Esophagus squamous epithelium (tissue), 5 donors: ENCODE results near the gene SLC34A1. TPM values are rescaled to one million over a fixed set of nuclear protein-coding genes. Genes with fewer than 3 reads are reported as not detected.
A peak's percentile ranks its signal among the peaks of the same experiment; 100 is the strongest.
"Not testable (repeated sequence)": the region's sequence is repeated elsewhere in the genome, so short reads cannot be mapped to it uniquely, and the experiment has no call there.

Experiments used
- DNase-seq: peaks from one replicate; lab custom pipeline; 2025; lab: John Stamatoyannopoulos, UW
- H3K27ac ChIP-seq, 4 donors: fragments of 200-600 bp; sonication (generic); one replicate each; pipeline ENCODE4 v1.5.1; 2016 to 2019; ENCODE audit warnings: mild to moderate bottlenecking in 1 of 4
- H3K27me3 ChIP-seq, 4 donors: fragments of 200-600 bp; sonication (generic); 1 replicate in 3 of 4; 2 replicates in 1 of 4; pipeline versions ENCODE4 v1.5.1 to v1.6.0; 2017 to 2021; ENCODE audit warnings: antibody characterized with exemption in 1 of 4
- H3K36me3 ChIP-seq, 3 donors: fragments of 200-600 bp; sonication (generic); one replicate each; pipeline ENCODE4 v1.5.1; 2016 to 2019
- H3K4me1 ChIP-seq, 3 donors: fragments of 200-600 bp; sonication (generic); one replicate each; pipeline ENCODE4 v1.5.1; 2017 to 2019
- H3K4me3 ChIP-seq, 4 donors: fragments of 200-600 bp; sonication (generic); 1 replicate in 3 of 4; 2 replicates in 1 of 4; pipeline ENCODE4 v1.5.1; 2016 to 2019; ENCODE audit warnings: mild to moderate bottlenecking in 2 of 4, moderate library complexity in 1 of 4
- H3K9me3 ChIP-seq, 3 donors: fragments of 200-600 bp; sonication (generic); one replicate each; pipeline ENCODE4 v1.5.1; 2016 to 2019
- CTCF ChIP-seq, 6 experiments: fragments of 450-650 bp in 4 of 6; fragments of 200-600 bp in 2 of 6; sonication (generic) in 2 of 6; IDR thresholded peaks; one replicate each; pipeline ENCODE4 v1.5.1; 2016 to 2019; ENCODE audit warnings: antibody characterized with exemption in 6 of 6, mild to moderate bottlenecking in 4 of 6, moderate library complexity in 4 of 6
- POLR2A ChIP-seq, 4 donors: fragments of 450-650 bp; IDR thresholded peaks; one replicate each; pipeline ENCODE4 v1.6.1; 2017; ENCODE audit warnings: antibody characterized with exemption in 4 of 4, mild to moderate bottlenecking in 4 of 4, moderate library complexity in 3 of 4
- WGBS, 2 donors: methylation state at CpG; one replicate each; pipeline ENCODE4 v1.1.5; 2018; 5-methylcytosine and 5-hydroxymethylcytosine counted together
- intact Hi-C: fragments of 100-400 bp; cut with DNase I; formaldehyde crosslinking; loops from one replicate; pipeline ENCODE4 v1.15.0; 2022
- total RNA-seq, 4 donors: library from RNA; depleted of rRNA; stranded (reverse); fragments of >200 nt; gene quantifications; one replicate each; pipeline ENCODE4 v1.1.0, GENCODE V29; 2016
- donor health status: DM: yes; HTN: yes; CAD: no.

The SLC34A1 gene
- total RNA-seq, 4 donors from 2014 or later: 0.15 to 0.47 (median 0.25) TPM

- Histone ChIP-seq H3K4me3 (peak overlapping the region in 1 of 4 donors; percentile 35), H3K27ac (peak overlapping the region; percentile 86 to 93 (median 92)), H3K9me3 (no peaks in the 10 kb centered on the region), H3K36me3 (peaks cover 0 to 4% (median 0%) of the 10 kb centered on the region in 3 donors), H3K27me3 (no peaks in the 10 kb centered on the region), H3K4me1 (peaks cover 29 to 85% (median 51%) of the 10 kb centered on the region in 3 donors)
- intact Hi-C loops: no loop called here
- DNase-seq: no peak
- 39 to 49% methylated on average over 5 of the region's 5 CpGs for WGBS, 2 donors
- TF ChIP-seq POLR2A (IDR thresholded peaks at IDR 0.05): no peak
Observed at GRCh38 chr5:177374211-177374610, 10.0 kb upstream of the SLC34A1 start.

GRCh38 chr5:177375516-177375915 lies 8.7 kb upstream of the SLC34A1 start:
- H3K9me3 ChIP-seq, DNase-seq, intact Hi-C loops, H3K27me3 ChIP-seq, H3K36me3 ChIP-seq, H3K4me3 ChIP-seq: not testable (repeated sequence)
- peaks cover 29 to 79% (median 39%) of the 10 kb centered on the region in 3 donors for H3K4me1 ChIP-seq
- 61 to 66% methylated on average over 5 of the region's 5 CpGs for WGBS, 2 donors
- H3K27ac ChIP-seq: peak overlapping the region in 2 of 4 donors; percentile 92 to 93

GRCh38 chr5:177376107-177376506 lies 8.1 kb upstream of the SLC34A1 start:
- no peaks in the 10 kb centered on the region for H3K27me3 ChIP-seq
- H3K4me3 ChIP-seq: no peak overlapping the region
- TF ChIP-seq CTCF (IDR thresholded peaks at IDR 0.05) (no peak), POLR2A (IDR thresholded peaks at IDR 0.05) (no peak)
- WGBS, 2 donors: 67 to 82% methylated on average over 10 to 11 of the region's 11 CpGs
- H3K4me1 ChIP-seq: peaks cover 28 to 73% (median 37%) of the 10 kb centered on the region in 3 donors
- H3K9me3 ChIP-seq: no peaks in the 10 kb centered on the region
- DNase-seq: no peak
- intact Hi-C loops: no loop called here
- peaks cover 0 to 4% (median 0%) of the 10 kb centered on the region in 3 donors for H3K36me3 ChIP-seq
- H3K27ac ChIP-seq: no peak overlapping the region

GRCh38 chr5:177377851-177378776 lies 6.1 kb upstream of the SLC34A1 start:
- Histone ChIP-seq H3K27ac (peak overlapping the region in 1 of 4 donors; percentile 38), H3K36me3 (no peaks in the 10 kb centered on the region), H3K27me3 (no peaks in the 10 kb centered on the region), H3K4me1 (peaks cover 8 to 70% (median 20%) of the 10 kb centered on the region in 3 donors), H3K4me3 (no peak overlapping the region), H3K9me3 (no peaks in the 10 kb centered on the region)
- TF ChIP-seq POLR2A (IDR thresholded peaks at IDR 0.05) (no peak), CTCF (IDR thresholded peaks at IDR 0.05) (no peak)
- 74 to 85% methylated on average over 4 to 6 of the region's 8 CpGs for WGBS, 2 donors
- intact Hi-C loops: no loop called here
- DNase-seq: no peak

GRCh38 chr5:177378884-177379883 lies 5.0 kb upstream of the SLC34A1 start:
- 42 to 47% methylated on average over 10 to 11 of the region's 15 CpGs for WGBS, 2 donors
- H3K27ac ChIP-seq: peak overlapping the region in 3 of 4 donors; percentile 7 to 42 (median 18)
- H3K9me3 ChIP-seq: no peaks in the 10 kb centered on the region
- no peak for DNase-seq
- no peaks in the 10 kb centered on the region for H3K36me3 ChIP-seq
- TF ChIP-seq CTCF (IDR thresholded peaks at IDR 0.05) (no peak), POLR2A (IDR thresholded peaks at IDR 0.05) (no peak)
- intact Hi-C loops: no loop called here
- H3K4me1 ChIP-seq: peaks cover 0 to 65% (median 11%) of the 10 kb centered on the region in 3 donors
- peaks cover 0 to 4% (median 0%) of the 10 kb centered on the region in 4 donors for H3K27me3 ChIP-seq
- H3K4me3 ChIP-seq: no peak overlapping the region
